Stimulated activated naive CD8-positive, alpha-beta T cell treated with anti-CD3 and anti-CD28 coated beads, Interleukin-15, amount 100 ng/mL, for 72 hours (primary cell): ENCODE data around the gene ERMN.
"Not testable (repeated sequence)": the region's sequence is repeated elsewhere in the genome, so short reads cannot be mapped to it uniquely, and the experiment has no call there.

ENCODE experiments used
- ATAC-seq: fragments of 150-1000 bp; cut with Tn5 transposase; 2 replicates; pipeline ENCODE4 v1.10.0; 2021; ENCODE audit warnings: mild to moderate bottlenecking, moderate library complexity
- DNase-seq, 2 donors: peaks; one replicate each; pipeline ENCODE4 v3.0.0; 2021 to 2022
- H3K27ac Mint-ChIP-seq, 2 donors: one replicate each; pipeline ENCODE4 v1.8.0; 2022; ENCODE audit warnings: mild to moderate bottlenecking in 2 of 2, mixed read lengths in 2 of 2, moderate library complexity in 2 of 2
- H3K27me3 Mint-ChIP-seq: one replicate; pipeline ENCODE4 v1.8.0; 2022; ENCODE audit warnings: mixed read lengths
- H3K4me1 Mint-ChIP-seq: one replicate; pipeline ENCODE4 v1.8.0; 2022; ENCODE audit warnings: mild to moderate bottlenecking, mixed read lengths
- H3K4me3 Mint-ChIP-seq, 2 donors: one replicate each; pipeline ENCODE4 v1.8.0; 2022; ENCODE audit warnings: mild to moderate bottlenecking in 2 of 2, mixed read lengths in 2 of 2, moderate library complexity in 1 of 2
- H3K9me3 Mint-ChIP-seq, 2 donors: one replicate each; pipeline ENCODE4 v1.8.0; 2022; ENCODE audit warnings: mixed read lengths in 2 of 2

ERMN gene

GRCh38 chr2:157283468-157283867 is 42.2 kb downstream of the ERMN start:
- no peak overlapping the region for H3K27ac Mint-ChIP-seq

GRCh38 chr2:157281316-157281715 is 44.3 kb downstream of the ERMN start:
- ATAC-seq (no peak), DNase-seq (no peak)
- Mint-ChIP-seq H3K4me3 (no peak overlapping the region), H3K9me3 (peaks cover 0 to 10% of the 10 kb centered on the region in 2 donors), H3K4me1 (no peaks in the 10 kb centered on the region), H3K27me3 (peaks cover 55% of the 10 kb centered on the region), H3K27ac (no peak overlapping the region)

More at GRCh38 chr2:157283468-157283867, 42.2 kb downstream of the ERMN start:
- Mint-ChIP-seq H3K9me3 (peaks cover 0 to 10% of the 10 kb centered on the region in 2 donors), H3K27me3 (peaks cover 34% of the 10 kb centered on the region), H3K4me1 (no peaks in the 10 kb centered on the region), H3K4me3 (no peak overlapping the region)
- ATAC-seq, result no peak
- DNase-seq, result no peak

GRCh38 chr2:157279311-157279710 is 46.3 kb downstream of the ERMN start:
- H3K27ac Mint-ChIP-seq, H3K4me3 Mint-ChIP-seq, DNase-seq, H3K4me1 Mint-ChIP-seq, H3K9me3 Mint-ChIP-seq, ATAC-seq: not testable (repeated sequence)
- H3K27me3 Mint-ChIP-seq, result peaks cover 71% of the 10 kb centered on the region

GRCh38 chr2:157271590-157272203 is 53.9 kb downstream of the ERMN start:
- ATAC-seq, result peak; percentile 57
- H3K27ac Mint-ChIP-seq, result no peak overlapping the region
- peaks cover 0 to 6% of the 10 kb centered on the region in 2 donors for H3K9me3 Mint-ChIP-seq
- H3K4me1 Mint-ChIP-seq, result peaks cover 16% of the 10 kb centered on the region
- H3K27me3 Mint-ChIP-seq, result peaks cover 35% of the 10 kb centered on the region
- no peak for DNase-seq
- no peak overlapping the region for H3K4me3 Mint-ChIP-seq

- Mint-ChIP-seq H3K9me3 (peaks cover 0 to 6% of the 10 kb centered on the region in 2 donors), H3K27me3 (peaks cover 18% of the 10 kb centered on the region), H3K4me1 (peaks cover 16% of the 10 kb centered on the region), H3K4me3 (no peak overlapping the region), H3K27ac (no peak overlapping the region)
- ATAC-seq (no peak), DNase-seq (no peak)
Measured at GRCh38 chr2:157269922-157270321, 55.7 kb downstream of the ERMN start.

GRCh38 chr2:157269060-157269459 is 56.6 kb downstream of the ERMN start:
- ATAC-seq (no peak), DNase-seq (no peak)
- Mint-ChIP-seq H3K27ac (no peak overlapping the region), H3K4me1 (peaks cover 16% of the 10 kb centered on the region), H3K27me3 (peaks cover 9% of the 10 kb centered on the region), H3K4me3 (no peak overlapping the region), H3K9me3 (no peaks in the 10 kb centered on the region)
